Stimulated activated naive CD8-positive, alpha-beta T cell treated with anti-CD3 and anti-CD28 coated beads, Interleukin-15, Interleukin-2, amounts not matched to agents 100 ng/mL and 50 ng/mL, for 24 hours (primary cell): ENCODE results near the gene ST6GALNAC6.

Source experiments
- H3K27ac Mint-ChIP-seq: one replicate; pipeline ENCODE4 v1.8.0; 2021; ENCODE audit warnings: mild to moderate bottlenecking, mixed read lengths
- H3K27me3 Mint-ChIP-seq: one replicate; pipeline ENCODE4 v1.8.0; 2021; ENCODE audit warnings: mixed read lengths
- H3K36me3 Mint-ChIP-seq: one replicate; pipeline ENCODE4 v1.8.0; 2021; ENCODE audit warnings: low read depth, mixed read lengths
- H3K4me1 Mint-ChIP-seq: one replicate; pipeline ENCODE4 v1.8.0; 2021; ENCODE audit warnings: low read depth, mixed read lengths
- H3K4me3 Mint-ChIP-seq: one replicate; pipeline ENCODE4 v1.8.0; 2021; ENCODE audit warnings: mild to moderate bottlenecking, mixed read lengths
- H3K9me3 Mint-ChIP-seq: one replicate; pipeline ENCODE4 v1.8.0; 2021; ENCODE audit warnings: mixed read lengths

The ST6GALNAC6 gene

GRCh38 chr9:127878652-127879390 is 20.6 kb downstream of the ST6GALNAC6 start:
- Mint-ChIP-seq H3K4me1 (peaks cover 8% of the 10 kb centered on the region), H3K27me3 (no peaks in the 10 kb centered on the region), H3K4me3 (peak overlapping the region; percentile 10), H3K36me3 (peaks cover 12% of the 10 kb centered on the region), H3K27ac (no peak overlapping the region), H3K9me3 (no peaks in the 10 kb centered on the region)

- Mint-ChIP-seq H3K4me3 (peak overlapping the region; percentile 41), H3K27ac (no peak overlapping the region), H3K27me3 (no peaks in the 10 kb centered on the region), H3K9me3 (no peaks in the 10 kb centered on the region), H3K4me1 (peaks cover 8% of the 10 kb centered on the region), H3K36me3 (peaks cover 12% of the 10 kb centered on the region)
Measured at GRCh38 chr9:127878001-127878651, 21.3 kb downstream of the ST6GALNAC6 start.

- peaks cover 8% of the 10 kb centered on the region for H3K36me3 Mint-ChIP-seq
- no peaks in the 10 kb centered on the region for H3K27me3 Mint-ChIP-seq
- H3K27ac Mint-ChIP-seq = no peak within 1 kb of the TSS
- H3K4me1 Mint-ChIP-seq = peaks cover 8% of the 10 kb centered on the region
- H3K4me3 Mint-ChIP-seq = peak within 1 kb of the TSS; percentile 41
- H3K9me3 Mint-ChIP-seq = no peaks in the 10 kb centered on the region
Measured at GRCh38 chr9:127877566-127877998, 21.8 kb downstream of the ST6GALNAC6 start, which contains the start of gene AK1. Gene AK1 (minus strand): TSS chr9:127877675. CDS start chr9:127874617, 3,058 bp downstream.

- no peaks in the 10 kb centered on the region for H3K9me3 Mint-ChIP-seq
- H3K4me3 Mint-ChIP-seq = peak overlapping the region; percentile 32
- peaks cover 8% of the 10 kb centered on the region for H3K4me1 Mint-ChIP-seq
- peaks cover 6% of the 10 kb centered on the region for H3K36me3 Mint-ChIP-seq
- H3K27ac Mint-ChIP-seq = no peak overlapping the region
- H3K27me3 Mint-ChIP-seq = no peaks in the 10 kb centered on the region
Measured at GRCh38 chr9:127876764-127877562, 22.4 kb downstream of the ST6GALNAC6 start.

- H3K4me1 Mint-ChIP-seq = peaks cover 8% of the 10 kb centered on the region
Measured at GRCh38 chr9:127876026-127876763, 23.2 kb downstream of the ST6GALNAC6 start.

GRCh38 chr9:127875306-127875966 is 24.0 kb downstream of the ST6GALNAC6 start:
- peaks cover 6% of the 10 kb centered on the region for H3K36me3 Mint-ChIP-seq
- no peaks in the 10 kb centered on the region for H3K27me3 Mint-ChIP-seq

More at GRCh38 chr9:127876026-127876763, 23.2 kb downstream of the ST6GALNAC6 start:
- no peak overlapping the region for H3K27ac Mint-ChIP-seq
- H3K4me3 Mint-ChIP-seq = no peak overlapping the region
- peaks cover 6% of the 10 kb centered on the region for H3K36me3 Mint-ChIP-seq
- no peaks in the 10 kb centered on the region for H3K9me3 Mint-ChIP-seq
- no peaks in the 10 kb centered on the region for H3K27me3 Mint-ChIP-seq

GRCh38 chr9:127874301-127875221 is 24.8 kb downstream of the ST6GALNAC6 start:
- H3K27ac Mint-ChIP-seq = no peak overlapping the region
- H3K4me3 Mint-ChIP-seq = no peak overlapping the region
- no peaks in the 10 kb centered on the region for H3K27me3 Mint-ChIP-seq
- H3K4me1 Mint-ChIP-seq = peaks cover 8% of the 10 kb centered on the region
- H3K36me3 Mint-ChIP-seq = peaks cover 6% of the 10 kb centered on the region
- H3K9me3 Mint-ChIP-seq = no peaks in the 10 kb centered on the region

More at GRCh38 chr9:127875306-127875966, 24.0 kb downstream of the ST6GALNAC6 start:
- peaks cover 8% of the 10 kb centered on the region for H3K4me1 Mint-ChIP-seq
- no peaks in the 10 kb centered on the region for H3K9me3 Mint-ChIP-seq
- no peak overlapping the region for H3K4me3 Mint-ChIP-seq
- H3K27ac Mint-ChIP-seq = no peak overlapping the region

GRCh38 chr9:127873886-127874285 is 25.5 kb downstream of the ST6GALNAC6 start:
- peaks cover 5% of the 10 kb centered on the region for H3K4me1 Mint-ChIP-seq
- H3K27me3 Mint-ChIP-seq = no peaks in the 10 kb centered on the region
- H3K27ac Mint-ChIP-seq = no peak overlapping the region
- no peaks in the 10 kb centered on the region for H3K9me3 Mint-ChIP-seq
- peaks cover 6% of the 10 kb centered on the region for H3K36me3 Mint-ChIP-seq
- no peak overlapping the region for H3K4me3 Mint-ChIP-seq

- Mint-ChIP-seq H3K4me1 (peaks cover 5% of the 10 kb centered on the region), H3K9me3 (no peaks in the 10 kb centered on the region), H3K27ac (no peak overlapping the region), H3K4me3 (no peak overlapping the region), H3K27me3 (no peaks in the 10 kb centered on the region), H3K36me3 (peaks cover 2% of the 10 kb centered on the region)
Measured at GRCh38 chr9:127873223-127873691, 26.1 kb downstream of the ST6GALNAC6 start.

- H3K4me3 Mint-ChIP-seq = no peak overlapping the region
- H3K27me3 Mint-ChIP-seq = no peaks in the 10 kb centered on the region
- H3K4me1 Mint-ChIP-seq = peaks cover 5% of the 10 kb centered on the region
- H3K9me3 Mint-ChIP-seq = no peaks in the 10 kb centered on the region
- no peaks in the 10 kb centered on the region for H3K36me3 Mint-ChIP-seq
- H3K27ac Mint-ChIP-seq = no peak overlapping the region
Measured at GRCh38 chr9:127872369-127873222, 26.8 kb downstream of the ST6GALNAC6 start.

- H3K27ac Mint-ChIP-seq = peak overlapping the region; percentile 31
- no peaks in the 10 kb centered on the region for H3K9me3 Mint-ChIP-seq
- no peak overlapping the region for H3K4me3 Mint-ChIP-seq
- no peaks in the 10 kb centered on the region for H3K4me1 Mint-ChIP-seq
- no peaks in the 10 kb centered on the region for H3K36me3 Mint-ChIP-seq
- no peaks in the 10 kb centered on the region for H3K27me3 Mint-ChIP-seq
Measured at GRCh38 chr9:127871531-127871930, 27.9 kb downstream of the ST6GALNAC6 start.

GRCh38 chr9:127870887-127871286 is 28.5 kb downstream of the ST6GALNAC6 start:
- no peak overlapping the region for H3K27ac Mint-ChIP-seq
- H3K4me1 Mint-ChIP-seq = peaks cover 2% of the 10 kb centered on the region
- no peak overlapping the region for H3K4me3 Mint-ChIP-seq
- no peaks in the 10 kb centered on the region for H3K27me3 Mint-ChIP-seq
- H3K36me3 Mint-ChIP-seq = no peaks in the 10 kb centered on the region
- H3K9me3 Mint-ChIP-seq = no peaks in the 10 kb centered on the region
